ENCODE measurements around the gene SMU1.
A peak's percentile ranks its signal among the peaks of the same experiment; 100 is the strongest.

The SMU1 gene

DNA sequence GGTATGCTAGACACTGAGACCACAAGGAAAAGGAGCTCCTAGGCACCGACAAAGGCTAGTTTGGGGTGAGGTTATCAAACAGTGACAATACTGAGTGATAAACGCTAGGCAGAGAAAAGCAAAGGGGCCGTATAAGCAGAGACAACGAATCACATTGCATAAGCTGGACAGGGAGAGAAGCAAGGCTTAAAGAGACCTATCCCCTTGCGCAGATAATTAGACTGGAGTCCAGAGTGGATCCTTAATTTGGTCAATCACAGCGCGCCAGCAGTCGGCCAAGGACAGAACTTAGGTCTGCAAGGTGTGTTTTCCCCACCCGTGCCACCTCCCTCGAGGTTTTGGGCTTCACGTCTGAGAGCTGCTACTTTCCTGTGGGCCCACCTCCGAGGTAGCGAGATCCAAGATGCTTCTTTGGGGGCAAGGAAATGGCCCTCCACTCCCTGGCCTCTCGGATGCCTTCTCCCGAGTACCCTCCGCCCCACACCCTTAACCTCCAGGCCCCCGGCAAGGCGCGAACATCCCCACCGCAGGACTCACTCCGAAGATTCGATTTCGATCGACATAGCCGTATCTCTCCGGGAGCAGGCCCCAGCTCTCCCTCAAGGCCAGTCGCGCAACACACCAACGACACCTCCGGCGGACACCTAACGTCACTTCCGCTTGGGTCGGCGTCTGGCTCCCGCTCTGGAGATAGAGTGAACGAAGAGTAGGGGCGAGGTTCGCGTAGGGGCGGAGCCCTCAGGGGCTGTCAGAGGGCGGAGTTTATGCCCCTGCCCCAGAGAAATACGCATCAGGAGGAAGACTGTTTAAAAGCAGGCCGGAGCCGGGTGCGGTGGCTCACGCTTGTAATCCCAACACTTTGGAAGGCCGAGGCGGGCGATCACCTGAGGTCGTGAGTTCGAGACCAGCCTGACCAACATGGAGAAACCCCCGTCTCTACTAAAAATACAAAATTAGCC, at the start of gene SMU1:
TSS of gene SMU1 (minus strand) at position 629 of the 959 bp plus-strand sequence. CDS start at position 563, 66 bp downstream.
- DNase-seq (ENCODE audit: insufficient read length, low spot score) (peak; percentile 78), FAIRE-seq (peak; percentile 60)
- TF ChIP-seq POLR2A (IDR thresholded peaks at IDR 0.05; ENCODE audit: low read depth, low read length) = peak; percentile 47

GRCh38 chr9:33125461-33125860, 49.0 kb upstream of the SMU1 start:
- DNase-seq (ENCODE audit: insufficient read length, low spot score) (no peak), FAIRE-seq (no peak)
- no peak for TF ChIP-seq POLR2A (IDR thresholded peaks at IDR 0.05; ENCODE audit: low read depth, low read length)

GRCh38 chr9:33124751-33125381, 48.4 kb upstream of the SMU1 start:
- no peak for FAIRE-seq

GRCh38 chr9:33124046-33124445, 47.6 kb upstream of the SMU1 start:
- DNase-seq (ENCODE audit: insufficient read length, low spot score) = no peak
- TF ChIP-seq POLR2A (IDR thresholded peaks at IDR 0.05; ENCODE audit: low read depth, low read length) = no peak
- FAIRE-seq = no peak

More at GRCh38 chr9:33124751-33125381, 48.4 kb upstream of the SMU1 start:
- no peak for DNase-seq (ENCODE audit: insufficient read length, low spot score)
- TF ChIP-seq POLR2A (IDR thresholded peaks at IDR 0.05; ENCODE audit: low read depth, low read length) = no peak

- no peak for TF ChIP-seq POLR2A (IDR thresholded peaks at IDR 0.05; ENCODE audit: low read depth, low read length)
- FAIRE-seq = no peak
- DNase-seq (ENCODE audit: insufficient read length, low spot score) = no peak
Observed at GRCh38 chr9:33123407-33124031, 47.0 kb upstream of the SMU1 start.

DNA sequence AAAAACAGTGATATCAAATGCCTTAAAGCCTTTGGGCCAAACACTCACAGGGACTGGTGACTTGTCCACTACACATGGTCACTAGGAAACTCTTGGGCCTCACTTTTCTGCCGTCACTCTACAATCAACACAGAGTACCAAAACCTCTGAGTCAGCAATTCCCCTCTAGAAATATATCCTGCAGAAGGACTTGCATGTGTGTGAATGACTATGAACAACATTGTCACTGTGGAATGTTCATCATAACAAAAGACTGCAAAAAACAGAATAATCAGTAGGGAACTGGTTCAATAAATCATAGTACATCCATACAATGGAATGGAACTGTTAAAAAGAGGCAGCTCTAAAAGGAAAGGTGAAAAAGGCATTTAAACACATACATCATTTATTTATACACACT, 44.1 kb upstream of the SMU1 start:
- TF ChIP-seq POLR2A (IDR thresholded peaks at IDR 0.05; ENCODE audit: low read depth, low read length) = no peak
- no peak for FAIRE-seq
- no peak for DNase-seq (ENCODE audit: insufficient read length, low spot score)

DNA sequence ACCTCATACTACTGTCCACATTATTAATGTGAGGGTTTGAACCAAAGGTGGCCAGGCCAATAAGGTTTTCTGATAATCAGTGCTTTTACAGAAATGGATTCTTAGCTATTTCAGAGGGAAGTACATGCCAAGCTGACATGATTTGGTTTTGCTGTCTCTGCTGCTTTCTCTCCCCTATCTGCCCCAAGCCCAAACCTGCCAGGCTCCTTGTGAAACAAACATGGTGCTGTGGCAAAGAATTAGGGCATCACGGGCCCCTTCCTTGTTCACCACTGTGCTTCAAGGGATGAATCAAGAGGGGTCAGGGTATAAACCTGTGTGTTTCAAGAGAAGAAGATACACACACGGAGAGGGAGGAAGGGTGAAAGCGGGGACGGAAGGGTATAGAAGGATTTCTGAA, 41.3 kb upstream of the SMU1 start:
- FAIRE-seq = no peak
- DNase-seq (ENCODE audit: insufficient read length, low spot score) = no peak
- TF ChIP-seq POLR2A (IDR thresholded peaks at IDR 0.05; ENCODE audit: low read depth, low read length) = no peak

- DNase-seq (ENCODE audit: insufficient read length, low spot score) (no peak), FAIRE-seq (peak; percentile 68)
- TF ChIP-seq POLR2A (IDR thresholded peaks at IDR 0.05; ENCODE audit: low read depth, low read length) = no peak
Observed at GRCh38 chr9:33117306-33117705, 40.8 kb upstream of the SMU1 start.

- no peak for TF ChIP-seq POLR2A (IDR thresholded peaks at IDR 0.05; ENCODE audit: low read depth, low read length)
- DNase-seq (ENCODE audit: insufficient read length, low spot score) = no peak
- FAIRE-seq = no peak
Observed at GRCh38 chr9:33116860-33117259, 40.4 kb upstream of the SMU1 start.

DNA sequence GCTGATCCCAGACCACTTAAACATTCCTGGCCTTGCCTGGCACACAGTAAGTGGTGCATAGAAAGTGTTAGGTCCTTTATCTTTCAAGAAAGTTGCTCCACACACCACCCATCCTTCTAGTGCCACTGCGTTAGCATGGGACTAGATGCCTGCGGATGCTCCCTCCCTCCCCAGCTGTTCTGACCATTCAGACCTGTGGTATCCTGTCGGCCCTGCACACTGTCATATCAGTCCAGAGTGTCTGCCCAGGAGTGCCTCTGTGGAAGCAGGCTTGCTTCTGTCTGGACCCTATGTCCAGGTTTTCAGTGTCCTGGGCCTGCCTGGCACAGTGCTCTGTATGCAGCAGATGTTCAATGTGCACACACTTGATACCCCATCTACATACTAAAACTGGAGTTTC, 38.3 kb upstream of the SMU1 start:
- TF ChIP-seq POLR2A (IDR thresholded peaks at IDR 0.05; ENCODE audit: low read depth, low read length) = no peak
- FAIRE-seq (no peak), DNase-seq (ENCODE audit: insufficient read length, low spot score) (no peak)

GRCh38 chr9:33113799-33114547, 37.5 kb upstream of the SMU1 start:
- DNase-seq (ENCODE audit: insufficient read length, low spot score) (no peak), FAIRE-seq (no peak)
- TF ChIP-seq POLR2A (IDR thresholded peaks at IDR 0.05; ENCODE audit: low read depth, low read length) = no peak

DNA sequence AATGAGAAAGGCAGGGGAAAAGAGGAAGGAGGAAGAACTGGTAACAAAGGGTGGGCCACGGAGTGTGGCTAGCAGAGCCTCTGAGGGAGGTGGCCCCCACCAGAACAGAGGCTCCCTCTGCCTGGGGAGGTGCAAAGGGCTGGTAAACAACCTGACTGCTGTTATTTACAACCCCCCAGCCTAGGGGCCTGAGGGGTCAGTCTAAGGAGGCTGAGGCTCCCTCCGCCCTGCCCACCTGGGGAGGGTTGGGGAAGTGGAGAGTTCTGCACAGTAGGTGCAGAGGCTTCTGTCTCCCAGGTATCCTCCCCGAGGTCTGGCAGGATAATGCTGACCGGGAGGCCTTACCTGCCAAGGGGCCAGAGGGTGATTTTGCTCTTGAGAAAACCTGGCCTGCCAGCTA, 35.6 kb upstream of the SMU1 start:
- TF ChIP-seq POLR2A (IDR thresholded peaks at IDR 0.05; ENCODE audit: low read depth, low read length) = no peak
- DNase-seq (ENCODE audit: insufficient read length, low spot score) (no peak), FAIRE-seq (no peak)

DNA sequence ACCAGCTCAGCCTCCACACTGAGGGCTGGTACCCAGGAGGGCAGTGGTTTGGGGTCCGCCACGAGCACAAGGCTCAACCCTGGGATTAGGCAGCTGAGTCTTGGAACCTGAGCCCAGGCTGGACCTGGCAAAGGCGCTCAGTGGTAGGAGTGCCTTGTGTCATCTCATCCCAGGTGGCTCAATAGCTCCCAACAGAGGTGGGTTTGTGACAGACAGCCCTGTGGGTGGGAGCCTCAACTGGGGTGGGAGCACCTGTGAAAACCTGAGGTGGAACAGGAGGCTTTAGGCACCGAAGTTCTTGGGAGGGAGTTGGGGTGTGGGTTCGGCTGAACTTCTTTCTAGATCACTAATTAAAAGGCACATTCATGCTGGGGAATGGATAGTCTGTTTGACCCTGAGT, 35.2 kb upstream of the SMU1 start:
- no peak for FAIRE-seq
- TF ChIP-seq POLR2A (IDR thresholded peaks at IDR 0.05; ENCODE audit: low read depth, low read length) = no peak
- DNase-seq (ENCODE audit: insufficient read length, low spot score) = no peak

DNA sequence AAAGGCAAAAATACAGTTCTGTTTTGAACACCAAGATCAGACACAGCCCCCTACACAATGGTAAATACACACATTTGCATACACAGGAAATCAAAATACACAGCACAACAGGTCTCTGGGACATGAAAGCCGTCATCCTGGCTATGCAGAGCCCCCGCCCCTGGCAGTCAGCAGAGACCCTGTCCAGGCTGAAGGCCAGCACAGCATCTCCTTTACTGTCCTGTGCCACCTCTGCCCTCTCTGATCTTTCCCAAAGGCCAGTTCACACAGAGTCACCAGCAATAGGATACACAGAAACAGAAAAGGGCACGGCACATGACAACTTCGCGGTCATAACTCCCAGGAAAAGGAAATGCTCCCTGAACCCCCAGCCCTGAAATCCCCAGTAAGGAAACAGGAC, 34.2 kb upstream of the SMU1 start:
- FAIRE-seq (no peak), DNase-seq (ENCODE audit: insufficient read length, low spot score) (no peak)
- no peak for TF ChIP-seq POLR2A (IDR thresholded peaks at IDR 0.05; ENCODE audit: low read depth, low read length)

All from H54 (cell line).